Raji (cell line): ENCODE measurements around the gene ATP11B.

Experiments
- POLR2A ChIP-seq: IDR thresholded peaks from 2 replicates; pipeline ENCODE4 v1.6.1; 2011; ENCODE audit warnings: low read depth, low read length, control low read depth; ENCODE audit not compliant: insufficient read depth

Gene ATP11B

DNA sequence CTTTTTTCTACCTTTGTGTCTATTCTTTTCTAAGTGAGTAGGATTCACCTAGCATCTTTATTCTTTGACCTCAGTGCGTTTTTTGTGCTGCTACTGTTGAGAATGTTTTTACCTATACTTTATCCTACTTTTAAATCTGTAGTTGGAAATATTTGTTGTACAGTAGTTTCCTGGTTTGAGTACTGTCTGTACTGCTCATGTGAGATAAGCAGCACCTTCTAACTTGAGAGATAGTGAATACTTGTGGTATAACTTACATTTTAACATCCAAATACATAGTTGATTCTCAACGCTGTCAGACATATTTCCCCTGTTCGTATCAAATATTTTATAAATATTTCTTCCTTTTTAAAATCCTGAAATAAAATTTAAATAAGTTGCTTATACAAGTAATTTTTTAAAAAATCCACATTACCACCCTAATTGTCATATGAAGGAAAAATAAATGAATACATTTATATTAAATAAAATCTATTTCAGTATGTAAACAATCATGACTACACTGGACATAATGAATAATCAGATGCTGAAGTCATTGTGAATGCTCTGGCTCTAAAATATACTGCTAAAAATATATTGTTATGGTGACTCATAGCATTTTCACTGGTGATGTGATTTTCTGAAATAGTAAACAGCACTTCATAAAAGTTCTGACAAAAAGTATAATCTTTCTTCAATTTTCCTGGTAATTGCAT lies 17.4 kb downstream of the ATP11B start:
- no peak for TF ChIP-seq POLR2A

- no peak for TF ChIP-seq POLR2A
These were observed 17.9 kb downstream of the ATP11B start for GRCh38 chr3:182811269-182811596.

DNA sequence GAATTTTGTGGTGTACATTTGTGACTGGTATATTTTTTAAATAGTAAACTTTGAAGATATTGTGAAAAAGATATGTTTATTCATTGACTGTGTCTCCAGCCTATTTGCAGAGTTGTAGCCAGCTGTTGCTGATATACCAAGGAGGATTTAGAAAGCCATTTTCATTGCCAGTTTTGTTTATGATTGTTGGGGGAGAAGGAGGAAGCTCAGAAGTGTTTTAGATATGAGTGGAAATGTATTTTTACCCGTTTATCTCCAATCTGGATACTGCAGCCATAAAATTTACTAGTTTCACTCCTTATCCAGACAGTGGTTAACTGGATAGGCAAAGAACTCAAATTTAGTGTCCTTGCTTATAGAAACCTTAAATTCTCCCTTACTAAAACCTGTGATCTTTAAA lies 18.8 kb downstream of the ATP11B start:
- no peak for TF ChIP-seq POLR2A

- TF ChIP-seq POLR2A = no peak
These were observed 21.2 kb downstream of the ATP11B start for GRCh38 chr3:182814419-182815062.

GRCh38 chr3:182816181-182816580 lies 22.9 kb downstream of the ATP11B start:
- no peak for TF ChIP-seq POLR2A

DNA sequence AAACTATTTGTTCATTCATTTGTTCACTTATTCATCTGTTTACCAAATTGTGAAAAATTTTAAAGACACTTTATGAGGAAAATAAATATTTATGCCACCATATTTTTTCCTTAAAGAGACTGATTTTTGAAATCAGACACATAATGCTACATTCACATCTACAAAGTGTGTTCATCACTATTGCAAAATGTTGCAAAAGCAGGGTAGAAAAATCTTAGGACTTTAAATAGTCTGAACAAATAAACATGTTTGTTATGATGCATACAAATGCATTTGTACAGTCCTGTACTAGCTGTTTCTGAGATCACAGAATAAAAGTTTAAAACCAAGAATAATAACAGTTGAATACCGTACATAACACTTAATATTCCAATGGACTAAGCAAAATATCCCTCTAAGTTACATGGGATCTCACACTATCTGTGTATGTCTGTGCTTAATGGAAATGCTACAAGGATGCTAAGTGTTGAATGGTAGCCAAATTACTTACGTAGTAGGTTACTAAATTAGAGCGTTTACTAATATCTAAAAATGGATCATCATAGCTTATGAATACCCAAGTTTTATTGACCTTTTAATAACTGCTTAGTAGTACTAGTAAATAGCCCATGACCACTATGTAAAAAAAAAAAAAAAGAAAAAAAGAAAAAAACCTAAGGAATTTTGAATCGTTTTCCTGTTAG lies 25.1 kb downstream of the ATP11B start:
- no peak for TF ChIP-seq POLR2A

DNA sequence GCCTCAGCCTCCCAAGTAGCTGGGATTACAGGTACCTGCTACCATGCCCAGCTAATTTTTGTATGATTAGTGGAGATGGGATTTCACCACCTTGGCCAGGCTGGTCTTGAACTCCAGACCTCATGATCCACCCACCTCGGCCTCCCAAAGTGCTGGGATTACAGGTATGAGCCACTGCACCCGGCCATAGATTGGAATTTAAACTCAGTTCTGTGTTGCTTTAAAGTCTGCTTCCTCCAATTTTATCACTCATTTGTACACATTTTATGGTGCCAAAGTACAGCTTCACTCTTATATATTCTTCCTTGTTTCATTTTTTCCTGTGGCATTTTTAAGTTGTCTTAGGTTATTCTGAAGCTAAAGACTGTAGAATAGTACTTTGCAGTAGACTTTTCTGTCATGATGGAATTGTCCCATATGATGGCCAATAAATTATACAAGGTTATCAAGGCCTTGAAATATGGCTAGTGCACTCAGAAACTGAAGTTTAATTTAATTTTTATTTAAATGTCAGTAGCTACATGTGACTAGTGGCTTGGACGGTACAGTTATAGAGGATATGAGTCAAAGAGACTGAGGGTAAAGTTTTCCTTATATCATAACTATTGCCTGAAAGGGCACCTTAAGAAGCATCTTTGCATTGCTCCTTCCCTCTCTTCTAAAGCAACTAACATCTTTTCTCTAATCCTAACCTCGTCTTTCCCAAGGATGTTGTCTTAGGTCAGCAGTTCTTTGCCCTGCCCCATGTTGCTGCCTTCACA lies 28.1 kb downstream of the ATP11B start:
- TF ChIP-seq POLR2A = no peak

DNA sequence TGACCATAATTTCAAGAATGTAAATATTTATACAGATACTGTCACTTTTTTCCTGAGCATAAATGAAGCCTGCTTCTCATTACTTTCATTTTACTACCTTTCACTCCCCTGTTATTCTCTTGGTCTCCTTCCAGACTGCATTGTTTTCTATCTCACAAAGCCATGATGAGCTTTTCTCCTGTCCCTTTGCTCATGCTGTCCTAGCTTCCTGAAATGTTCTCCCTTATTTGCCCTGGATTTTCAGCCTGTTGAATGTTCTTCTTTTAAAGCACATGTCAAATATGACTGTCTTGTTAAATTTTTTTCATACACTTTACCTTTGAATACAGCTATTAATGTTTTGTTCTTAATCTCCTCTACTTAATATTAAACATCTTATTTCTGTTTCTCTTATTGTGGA lies 31.7 kb downstream of the ATP11B start:
- TF ChIP-seq POLR2A = no peak

GRCh38 chr3:182829761-182830405 lies 36.6 kb downstream of the ATP11B start:
- TF ChIP-seq POLR2A = no peak

DNA sequence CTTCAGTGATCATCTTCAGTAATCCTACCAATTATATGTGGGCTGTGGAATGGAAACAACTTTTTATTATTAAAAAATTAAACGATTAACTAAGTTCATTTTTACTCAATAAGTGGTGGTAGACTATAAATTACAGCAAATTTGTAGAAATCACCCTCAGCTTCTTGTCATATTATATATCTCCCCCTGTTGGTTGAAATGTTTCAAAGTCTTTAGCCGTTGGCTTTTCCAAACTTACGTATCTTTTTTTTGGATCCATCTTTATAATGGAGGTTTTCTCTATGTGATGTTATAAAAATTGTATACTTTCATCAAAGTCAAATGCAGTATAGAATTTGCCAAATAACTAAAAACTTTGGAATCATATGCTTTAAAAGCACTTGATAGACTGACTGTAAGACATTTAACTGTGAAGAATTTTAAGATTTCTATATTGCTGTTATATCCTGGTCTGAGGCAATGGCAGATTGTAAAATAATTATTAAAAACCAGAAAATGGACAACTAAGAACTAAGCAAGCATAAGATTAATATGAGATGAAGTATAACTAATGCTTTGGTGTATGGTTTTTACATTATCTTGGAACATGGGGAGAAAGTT lies 44.7 kb downstream of the ATP11B start:
- no peak for TF ChIP-seq POLR2A

DNA sequence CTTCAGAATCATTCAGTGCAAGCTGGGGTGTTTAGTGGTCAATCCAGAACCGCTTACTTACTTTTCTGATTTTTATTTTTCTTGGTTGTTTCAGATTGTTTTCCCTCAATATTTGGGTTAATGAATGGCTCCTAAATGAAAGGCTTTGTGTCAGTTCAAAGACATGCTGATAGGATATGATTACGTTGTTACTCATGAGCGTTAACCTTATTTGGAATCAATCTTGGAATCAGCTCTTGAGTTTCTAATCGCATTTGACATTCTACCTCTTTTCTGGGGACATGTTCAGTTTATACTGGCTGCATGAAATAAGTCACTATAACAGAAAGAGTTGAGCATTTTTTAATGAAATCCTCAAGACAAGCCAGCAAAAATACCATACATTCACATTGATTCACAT lies 50.2 kb downstream of the ATP11B start:
- no peak for TF ChIP-seq POLR2A

DNA sequence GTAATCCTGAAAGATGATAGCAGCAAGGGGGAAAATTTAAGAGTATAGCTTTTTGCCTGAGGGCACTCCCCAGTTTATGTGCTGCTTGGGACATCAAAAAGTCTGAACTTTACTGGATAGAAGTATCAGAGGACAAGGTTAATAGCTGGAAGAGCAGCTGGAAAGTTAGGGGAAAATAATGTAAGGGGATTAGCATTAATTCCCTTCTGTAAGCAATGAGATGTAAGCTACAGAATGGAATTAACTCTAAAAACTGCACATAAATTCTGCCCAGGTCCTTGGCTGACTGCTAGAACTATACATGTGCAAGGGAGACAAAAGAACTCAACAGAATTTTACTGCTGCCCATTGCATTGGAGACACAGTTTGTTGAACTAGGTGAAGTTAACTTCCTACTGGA lies 55.6 kb downstream of the ATP11B start:
- TF ChIP-seq POLR2A = no peak

DNA sequence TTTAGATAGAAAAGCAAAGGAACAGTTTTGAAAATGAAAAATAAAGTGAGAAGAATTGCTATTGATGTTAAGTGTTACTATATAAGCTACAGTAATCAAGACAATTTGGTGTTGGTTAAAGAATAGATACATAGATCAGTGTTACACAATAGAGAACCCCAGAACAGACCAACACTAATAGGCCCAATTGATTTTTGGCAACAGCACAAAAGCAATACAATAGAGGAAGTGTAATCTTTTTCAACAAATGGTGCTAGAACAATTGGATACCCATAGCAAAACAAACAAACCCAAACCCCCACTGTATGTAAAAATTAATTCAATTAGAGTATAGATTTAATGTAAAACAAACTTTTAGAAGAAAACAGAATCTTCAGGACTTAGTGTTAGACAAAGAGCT lies 61.8 kb downstream of the ATP11B start:
- no peak for TF ChIP-seq POLR2A

DNA sequence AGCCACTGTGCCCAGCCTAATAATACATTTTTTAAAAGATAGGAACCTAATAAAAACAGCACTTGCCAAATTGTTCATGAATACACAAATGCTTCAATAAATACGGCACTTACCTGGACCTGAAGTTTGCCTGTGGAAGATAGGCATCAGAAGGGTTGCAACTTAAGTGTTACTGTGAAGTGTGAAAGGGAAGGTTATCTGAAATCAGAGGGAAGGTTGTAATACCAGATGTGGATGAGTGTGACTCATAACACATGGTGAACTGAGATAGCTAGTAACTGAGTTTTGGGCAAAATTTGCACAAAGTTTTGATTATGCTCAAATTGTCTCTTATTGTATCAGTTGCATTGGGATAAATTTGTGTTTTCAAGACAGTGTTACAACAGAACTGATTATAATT lies 68.0 kb downstream of the ATP11B start:
- TF ChIP-seq POLR2A = no peak
